ENCODE measurements around the gene APMAP.

GRCh38 chr20:24934716-24935115, 57.8 kb downstream of the APMAP start:
- TF ChIP-seq CTCF (IDR thresholded peaks at IDR 0.05; ENCODE audit: poor library complexity) (no peak), EZH2 (IDR thresholded peaks at IDR 0.05; ENCODE audit: borderline replicate concordance) (no peak)
